PC-3 (cell line): ENCODE measurements around the gene TMEM143.

Source experiments
- EZH2 ChIP-seq: fragments of 300-600 bp; sonication (generic); IDR thresholded peaks from one replicate; pipeline ENCODE4 v1.6.1; 2017; ENCODE audit warnings: antibody characterized with exemption, mild to moderate bottlenecking, low read length; ENCODE audit not compliant: unreplicated experiment
- TF ChIP-seq, protein P1 (sequence below): fragments of 300-600 bp; sonication (generic); conservative IDR thresholded peaks from 2 replicates; pipeline ENCODE4 v1.5.1; 2017; ENCODE audit warnings: antibody characterized with exemption, low read depth, mild to moderate bottlenecking, low read length

DNA sequence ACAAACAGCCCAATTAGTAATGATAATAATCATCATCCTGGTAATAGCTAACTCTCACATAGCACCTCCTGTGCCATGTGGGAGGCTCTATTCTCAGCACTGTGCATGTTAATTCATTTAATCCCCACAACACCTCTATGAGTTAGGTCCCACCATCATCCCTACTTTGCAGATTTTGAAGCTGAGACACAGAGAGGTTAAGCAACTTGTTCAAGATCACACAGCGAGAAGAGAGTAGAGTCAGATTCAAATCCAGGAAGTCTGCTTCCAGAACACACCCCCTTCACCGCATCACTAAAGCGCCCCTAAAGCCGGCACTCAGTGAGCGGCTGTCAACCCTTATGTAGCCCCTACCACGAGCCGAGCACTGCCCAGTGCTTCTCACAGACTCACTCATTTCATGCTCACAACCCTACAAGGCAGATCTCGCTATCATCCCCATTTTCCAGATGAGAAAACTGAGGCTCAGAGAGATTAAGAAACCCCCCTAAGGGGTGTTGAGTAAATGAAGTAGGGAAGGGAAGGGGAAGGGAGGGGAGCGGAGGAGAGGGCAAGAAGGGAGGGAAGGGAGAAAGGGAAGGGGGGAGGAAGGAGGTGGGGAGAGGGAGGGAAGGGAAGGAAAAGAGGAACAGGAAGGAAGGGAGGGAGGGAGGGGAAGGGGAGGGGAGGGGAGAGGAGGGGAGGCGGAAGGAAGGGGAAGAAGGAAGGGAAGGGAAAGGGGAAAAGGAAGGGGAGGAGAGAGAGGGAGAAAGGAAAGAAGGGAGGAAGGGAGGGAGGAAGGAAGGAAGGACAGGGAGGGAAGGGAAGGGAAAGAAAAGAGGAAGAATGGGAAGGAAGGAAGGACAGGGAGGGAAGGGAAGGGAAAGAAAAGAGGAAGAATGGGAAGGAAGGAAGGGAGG lies 22.0 kb downstream of the TMEM143 start:
- TF ChIP-seq, protein P1, sequence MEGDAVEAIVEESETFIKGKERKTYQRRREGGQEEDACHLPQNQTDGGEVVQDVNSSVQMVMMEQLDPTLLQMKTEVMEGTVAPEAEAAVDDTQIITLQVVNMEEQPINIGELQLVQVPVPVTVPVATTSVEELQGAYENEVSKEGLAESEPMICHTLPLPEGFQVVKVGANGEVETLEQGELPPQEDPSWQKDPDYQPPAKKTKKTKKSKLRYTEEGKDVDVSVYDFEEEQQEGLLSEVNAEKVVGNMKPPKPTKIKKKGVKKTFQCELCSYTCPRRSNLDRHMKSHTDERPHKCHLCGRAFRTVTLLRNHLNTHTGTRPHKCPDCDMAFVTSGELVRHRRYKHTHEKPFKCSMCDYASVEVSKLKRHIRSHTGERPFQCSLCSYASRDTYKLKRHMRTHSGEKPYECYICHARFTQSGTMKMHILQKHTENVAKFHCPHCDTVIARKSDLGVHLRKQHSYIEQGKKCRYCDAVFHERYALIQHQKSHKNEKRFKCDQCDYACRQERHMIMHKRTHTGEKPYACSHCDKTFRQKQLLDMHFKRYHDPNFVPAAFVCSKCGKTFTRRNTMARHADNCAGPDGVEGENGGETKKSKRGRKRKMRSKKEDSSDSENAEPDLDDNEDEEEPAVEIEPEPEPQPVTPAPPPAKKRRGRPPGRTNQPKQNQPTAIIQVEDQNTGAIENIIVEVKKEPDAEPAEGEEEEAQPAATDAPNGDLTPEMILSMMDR = no peak
- TF ChIP-seq EZH2 = no peak
